IPS DF 4.7 (cell line): ENCODE data around the gene EPG5.
"Not testable (repeated sequence)": the region's sequence is repeated elsewhere in the genome, so short reads cannot be mapped to it uniquely, and the experiment has no call there.

ENCODE experiments used
- DNase-seq: peaks from one replicate; pipeline ENCODE4 v3.0.0-alpha.2; 2013; ENCODE audit warnings: low spot score; ENCODE audit errors: extremely low read depth

EPG5 gene

GRCh38 chr18:45976566-45976965 is 9.4 kb upstream of the EPG5 start:
- no peak for DNase-seq

- peak; percentile 36 for DNase-seq
Measured at GRCh38 chr18:45974088-45974536, 7.0 kb upstream of the EPG5 start.

- not testable (repeated sequence) for DNase-seq
Measured at GRCh38 chr18:45964913-45965312, 2.2 kb downstream of the EPG5 start.

GRCh38 chr18:45962866-45963265 is 4.3 kb downstream of the EPG5 start:
- no peak for DNase-seq

GRCh38 chr18:45962461-45962860 is 4.7 kb downstream of the EPG5 start:
- no peak for DNase-seq

GRCh38 chr18:45959484-45959883 is 7.6 kb downstream of the EPG5 start:
- not testable (repeated sequence) for DNase-seq

GRCh38 chr18:45958730-45959129 is 8.4 kb downstream of the EPG5 start:
- DNase-seq, result no peak

GRCh38 chr18:45958027-45958426 is 9.1 kb downstream of the EPG5 start:
- no peak for DNase-seq

- no peak for DNase-seq
Measured at GRCh38 chr18:45957100-45957499, 10.0 kb downstream of the EPG5 start.

GRCh38 chr18:45954070-45954934 is 12.8 kb downstream of the EPG5 start:
- DNase-seq, result no peak

GRCh38 chr18:45951016-45951714 is 16.0 kb downstream of the EPG5 start:
- DNase-seq, result no peak

GRCh38 chr18:45945669-45946068 is 21.5 kb downstream of the EPG5 start:
- DNase-seq, result no peak

GRCh38 chr18:45940724-45941123 is 26.4 kb downstream of the EPG5 start:
- DNase-seq, result no peak

GRCh38 chr18:45939236-45939635 is 27.9 kb downstream of the EPG5 start:
- DNase-seq, result no peak

GRCh38 chr18:45938488-45938935 is 28.6 kb downstream of the EPG5 start:
- DNase-seq, result no peak

GRCh38 chr18:45935591-45936335 is 31.4 kb downstream of the EPG5 start:
- no peak for DNase-seq

GRCh38 chr18:45932708-45933107 is 34.4 kb downstream of the EPG5 start:
- DNase-seq, result no peak

- DNase-seq, result no peak
Measured at GRCh38 chr18:45930963-45931362, 36.2 kb downstream of the EPG5 start.

GRCh38 chr18:45926691-45927090 is 40.4 kb downstream of the EPG5 start:
- DNase-seq, result no peak

GRCh38 chr18:45926085-45926484 is 41.0 kb downstream of the EPG5 start:
- DNase-seq, result no peak

- DNase-seq, result no peak
Measured at GRCh38 chr18:45923138-45923537, 44.0 kb downstream of the EPG5 start.

- DNase-seq, result no peak
Measured at GRCh38 chr18:45920367-45920766, 46.8 kb downstream of the EPG5 start.
